HEK293T (cell line): ENCODE results near the gene SH3PXD2A.

ENCODE experiments used
- CTCF ChIA-PET: fragments of 350-600 bp; formaldehyde crosslinking; extraction: SDS; loops from one replicate; lab custom pipeline; 2021; ENCODE audit warnings: antibody characterized with exemption, inconsistent platforms; lab: Yijun Ruan, JAX
- POLR2A ChIA-PET: fragments of 350-600 bp; formaldehyde crosslinking; extraction: SDS; loops from one replicate; lab custom pipeline; 2020; ENCODE audit warnings: antibody characterized with exemption, inconsistent platforms; lab: Yijun Ruan, JAX
- DNase-seq: peaks from one replicate; pipeline ENCODE4 v3.0.0; 2012; ENCODE audit warnings: mixed read lengths; ENCODE audit errors: extremely low spot score
- ARNT ChIP-seq: fragments of 450-650 bp; IDR thresholded peaks from 2 replicates; pipeline ENCODE4 v1.6.1; 2017; ENCODE audit warnings: mild to moderate bottlenecking
- BHLHE40 ChIP-seq: fragments of 450-650 bp; IDR thresholded peaks from 2 replicates; pipeline ENCODE4 v1.6.1; 2016; ENCODE audit warnings: mild to moderate bottlenecking, moderate library complexity, borderline replicate concordance
- CTBP1 ChIP-seq: fragments of 450-650 bp; IDR thresholded peaks from 2 replicates; pipeline ENCODE4 v1.6.1; 2016; ENCODE audit warnings: borderline replicate concordance
- ELF4 ChIP-seq: fragments of 450-650 bp; IDR thresholded peaks from 2 replicates; pipeline ENCODE4 v1.6.1; 2017; ENCODE audit warnings: antibody characterized with exemption
- FOXA1 ChIP-seq: fragments of 450-650 bp; IDR thresholded peaks from 2 replicates; pipeline ENCODE4 v1.6.1; 2016; ENCODE audit warnings: mild to moderate bottlenecking
- FOXK2 ChIP-seq: fragments of 450-650 bp; IDR thresholded peaks from 2 replicates; pipeline ENCODE4 v1.6.1; 2016; ENCODE audit warnings: mild to moderate bottlenecking
- FOXM1 ChIP-seq: fragments of 450-650 bp; IDR thresholded peaks from 2 replicates; pipeline ENCODE4 v1.6.1; 2017; ENCODE audit warnings: mild to moderate bottlenecking, borderline replicate concordance
- HDGF ChIP-seq: fragments of 450-650 bp; IDR thresholded peaks from 2 replicates; pipeline ENCODE4 v1.6.1; 2017; ENCODE audit warnings: antibody characterized with exemption, borderline replicate concordance
- L3MBTL2 ChIP-seq: fragments of 450-650 bp; conservative IDR thresholded peaks from 2 replicates; pipeline ENCODE4 v1.6.1; 2016; ENCODE audit warnings: mild to moderate bottlenecking
- LEF1 ChIP-seq: fragments of 450-650 bp; IDR thresholded peaks from 2 replicates; pipeline ENCODE4 v1.6.1; 2017; ENCODE audit warnings: mild to moderate bottlenecking, borderline replicate concordance
- NFRKB ChIP-seq: fragments of 450-650 bp; IDR thresholded peaks from 2 replicates; pipeline ENCODE4 v1.6.1; 2016; ENCODE audit warnings: mild to moderate bottlenecking, moderate library complexity
- SP1 ChIP-seq: fragments of 450-650 bp; IDR thresholded peaks from 2 replicates; pipeline ENCODE4 v1.6.1; 2017
- SUZ12 ChIP-seq: fragments of 450-650 bp; IDR thresholded peaks from 2 replicates; pipeline ENCODE4 v1.6.1; 2016; ENCODE audit warnings: mild to moderate bottlenecking
- TARDBP ChIP-seq: fragments of 450-650 bp; IDR thresholded peaks from 2 replicates; pipeline ENCODE4 v1.6.1; 2016
- ZNF384 ChIP-seq: fragments of 450-650 bp; IDR thresholded peaks from 2 replicates; pipeline ENCODE4 v1.6.1; 2016
- TF ChIP-seq, protein P1 (sequence below): fragments of 450-650 bp; IDR thresholded peaks from 2 replicates; pipeline ENCODE4 v1.6.1; 2016

SH3PXD2A gene

DNA sequence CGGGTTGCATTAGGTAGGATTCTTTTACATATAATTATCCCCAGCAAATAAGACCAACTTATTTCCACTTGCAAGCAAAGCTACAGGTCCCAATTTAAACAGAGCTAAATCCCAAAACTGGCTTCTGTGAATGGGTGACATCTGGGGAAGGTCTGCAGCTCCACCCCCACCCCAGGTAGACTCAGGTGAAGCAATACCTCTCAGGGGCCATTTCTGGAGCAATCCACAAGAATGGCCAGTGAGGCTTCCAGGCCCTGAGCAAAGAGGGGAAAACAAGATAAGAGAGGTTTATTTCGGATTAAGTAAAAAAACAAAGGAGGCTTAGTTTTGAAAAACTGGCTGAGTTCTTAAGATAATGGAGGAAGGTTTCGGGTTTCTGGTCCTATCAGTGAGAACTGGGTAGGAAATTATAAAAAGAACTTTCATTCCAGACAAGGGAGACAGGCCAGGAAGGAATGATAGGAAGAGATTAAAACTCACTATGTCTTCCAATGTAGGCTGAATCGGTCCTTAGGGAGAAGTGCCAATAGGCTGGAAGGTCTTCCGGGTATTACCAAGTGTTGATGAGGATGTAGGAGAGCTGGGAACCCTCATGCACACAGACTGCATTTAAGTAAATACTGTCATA lies 25.4 kb downstream of the SH3PXD2A start:
- ChIA-PET POLR2A (no interaction called here), CTCF (no interaction called here)
- no peak for DNase-seq
- TF ChIP-seq FOXK2 (no peak), SUZ12 (no peak), FOXA1 (no peak), ARNT (no peak), L3MBTL2 (no peak), NFRKB (no peak), TARDBP (no peak), ZNF384 (no peak)

DNA sequence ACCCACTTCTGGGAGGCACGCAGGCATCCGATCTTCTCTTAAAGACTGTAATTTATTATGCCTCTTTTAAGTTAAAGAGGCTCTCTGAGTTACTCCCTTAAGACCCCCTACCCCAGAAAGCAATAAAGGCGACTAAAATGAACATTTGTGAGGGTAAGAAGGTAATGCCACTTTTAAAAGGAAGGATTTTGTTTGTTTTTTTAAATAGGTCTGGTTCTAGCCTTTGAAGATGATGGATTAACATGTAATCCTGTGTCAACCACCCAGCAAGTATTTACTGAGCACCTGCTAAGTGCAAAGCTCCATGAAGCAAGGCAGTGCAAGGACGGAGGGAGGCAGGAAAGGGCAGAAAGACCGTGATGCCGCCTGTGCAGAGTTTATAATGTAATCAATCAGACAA lies 26.1 kb downstream of the SH3PXD2A start:
- TF ChIP-seq SP1 (no peak), SUZ12 (no peak), CTBP1 (peak; percentile 48; the same call in 1 of the 2 replicates)
- TF ChIP-seq, protein P1, sequence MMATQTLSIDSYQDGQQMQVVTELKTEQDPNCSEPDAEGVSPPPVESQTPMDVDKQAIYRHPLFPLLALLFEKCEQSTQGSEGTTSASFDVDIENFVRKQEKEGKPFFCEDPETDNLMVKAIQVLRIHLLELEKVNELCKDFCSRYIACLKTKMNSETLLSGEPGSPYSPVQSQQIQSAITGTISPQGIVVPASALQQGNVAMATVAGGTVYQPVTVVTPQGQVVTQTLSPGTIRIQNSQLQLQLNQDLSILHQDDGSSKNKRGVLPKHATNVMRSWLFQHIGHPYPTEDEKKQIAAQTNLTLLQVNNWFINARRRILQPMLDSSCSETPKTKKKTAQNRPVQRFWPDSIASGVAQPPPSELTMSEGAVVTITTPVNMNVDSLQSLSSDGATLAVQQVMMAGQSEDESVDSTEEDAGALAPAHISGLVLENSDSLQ: peak; percentile 67
- CTCF ChIA-PET: no interaction called here
- POLR2A ChIA-PET: no interaction called here
- DNase-seq: no peak

DNA sequence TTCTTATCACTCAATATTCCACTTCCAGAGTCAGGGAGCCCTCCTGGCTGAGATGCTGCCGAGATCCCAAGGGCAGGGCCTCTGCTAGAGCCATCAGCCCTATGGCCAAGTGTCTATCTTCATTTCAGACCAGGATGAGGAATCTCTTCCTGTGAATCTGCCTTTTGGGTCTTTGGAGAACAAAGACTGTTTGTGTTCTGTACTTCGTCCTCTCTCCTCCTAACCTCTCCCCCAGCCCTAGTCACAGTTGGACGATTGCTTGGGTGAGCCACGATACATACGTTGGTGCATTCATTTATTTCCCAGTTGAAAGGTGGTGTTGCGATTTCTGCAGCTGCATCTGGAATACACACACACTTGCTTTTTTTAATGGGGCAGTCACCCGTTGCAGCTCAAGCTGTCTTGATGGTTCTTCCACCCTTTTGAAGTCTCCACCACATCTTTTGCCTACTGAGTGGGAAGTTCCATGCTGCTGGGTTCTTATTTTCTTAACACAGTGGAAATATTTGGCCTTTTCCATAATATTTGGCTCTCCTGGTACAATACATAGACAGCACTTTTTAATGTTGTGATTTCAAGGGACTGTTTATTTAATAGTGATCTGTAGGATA lies 26.7 kb downstream of the SH3PXD2A start:
- TF ChIP-seq ZNF384 (no peak), FOXK2 (no peak)
- ChIA-PET CTCF (interaction anchor here (1.2 kb wide), 1 partner anchor 34 kb away, joined by 3 read pairs; no protein-coding TSS in a partner anchor), POLR2A (no interaction called here)
- DNase-seq: no peak

DNA sequence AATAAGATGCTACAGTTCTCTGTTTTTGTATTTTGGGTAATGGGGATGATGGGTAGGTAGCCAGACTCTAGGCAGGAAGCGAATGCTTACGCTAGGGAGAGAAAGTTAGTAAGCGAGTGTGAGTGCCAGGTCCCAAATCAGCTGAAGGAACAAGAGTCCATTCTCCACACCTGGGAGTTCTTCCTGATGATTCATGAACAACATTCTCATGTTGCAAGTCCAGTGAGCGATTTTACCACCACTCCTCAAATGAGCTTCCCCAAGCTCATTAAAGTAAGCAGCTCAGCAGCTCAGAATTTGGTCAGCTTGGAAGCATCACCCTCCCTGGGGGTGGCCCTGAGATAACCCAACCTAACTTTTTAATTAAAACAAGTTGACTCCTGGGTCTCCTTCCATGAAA lies 27.3 kb downstream of the SH3PXD2A start:
- no peak for DNase-seq
- TF ChIP-seq TARDBP (no peak), FOXA1 (no peak), ARNT (no peak), ELF4 (no peak), BHLHE40 (no peak), ZNF384 (no peak), SP1 (no peak), NFRKB (no peak), FOXM1 (no peak), CTBP1 (no peak), SUZ12 (no peak)
- ChIA-PET POLR2A (no interaction called here), CTCF (interaction anchor here (1.0 to 1.2 kb wide), 2 partner anchors 20 to 34 kb away, joined by 3 read pairs; no protein-coding TSS in a partner anchor)

DNA sequence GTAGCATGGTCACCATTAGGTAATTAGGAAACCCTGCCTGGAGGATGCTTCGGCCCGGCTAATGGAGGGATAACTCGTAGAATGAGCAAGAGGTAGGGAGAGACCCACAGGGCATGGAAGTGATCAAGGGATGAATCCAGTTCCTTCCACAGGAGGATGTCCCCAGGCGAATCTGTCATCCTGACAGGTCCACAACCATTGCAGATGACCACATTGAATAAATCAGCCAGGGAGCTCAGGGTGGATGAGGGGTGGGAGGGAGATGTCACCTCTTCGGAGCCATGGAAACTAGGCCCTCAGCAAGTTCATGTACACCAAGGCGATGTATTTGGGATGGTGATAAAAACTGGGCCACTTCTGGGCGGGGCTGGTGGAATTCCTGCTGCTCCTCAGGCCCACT lies 28.5 kb downstream of the SH3PXD2A start:
- no peak for DNase-seq
- TF ChIP-seq LEF1 (no peak), L3MBTL2 (no peak), ARNT (no peak), BHLHE40 (no peak), ZNF384 (no peak), NFRKB (no peak), FOXA1 (no peak), HDGF (no peak)
- TF ChIP-seq, protein P1: no peak
- POLR2A ChIA-PET: no interaction called here
- CTCF ChIA-PET: interaction anchor here (1.0 kb wide), 1 partner anchor 21 kb away, joined by 3 read pairs; no protein-coding TSS in a partner anchor

DNA sequence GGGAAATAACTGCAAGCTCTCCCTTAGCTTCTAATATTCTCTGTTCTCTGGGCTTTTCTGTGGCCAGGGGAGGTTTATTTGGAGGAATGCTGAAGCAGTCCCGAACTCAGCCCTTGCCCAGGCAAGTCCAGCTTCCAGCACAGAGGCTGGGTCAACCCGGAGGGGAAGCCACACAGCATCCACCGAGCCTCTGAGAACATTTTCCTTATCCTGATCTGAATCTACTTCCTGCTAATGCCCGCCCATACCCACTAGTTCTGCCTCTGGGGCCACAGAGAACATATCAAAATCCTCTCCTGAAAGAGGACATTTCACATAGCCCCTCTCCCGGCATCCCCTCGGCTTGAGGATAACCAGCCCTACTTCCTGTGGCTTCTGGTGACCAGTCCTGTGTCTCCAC lies 31.1 kb downstream of the SH3PXD2A start:
- TF ChIP-seq, protein P1: no peak
- TF ChIP-seq BHLHE40 (no peak), LEF1 (no peak), SP1 (no peak), SUZ12 (no peak), FOXA1 (no peak), L3MBTL2 (no peak), ELF4 (no peak), NFRKB (no peak), FOXM1 (no peak), TARDBP (no peak), ZNF384 (no peak), HDGF (no peak)
- CTCF ChIA-PET: no interaction called here
- POLR2A ChIA-PET: no interaction called here
- no peak for DNase-seq
